Activated CD8-positive, alpha-beta T cell treated with anti-CD3 and anti-CD28 coated beads for 36 hours (primary cell): Measurements from ENCODE around the gene ADGRV1. TPM values are rescaled to one million over a fixed set of nuclear protein-coding genes. Genes with fewer than 3 reads are reported as not detected.

Experiments
- ATAC-seq: fragments of 200-7000 bp; cut with Tn5 transposase; one replicate; pipeline ENCODE4 v1.10.0; 2021; ENCODE audit warnings: mild to moderate bottlenecking, moderate library complexity
- CTCF ChIA-PET: fragments of 350-600 bp; sonication (Branson Sonifier 250); formaldehyde crosslinking; loops from one replicate; lab custom pipeline; 2021; ENCODE audit warnings: antibody characterized with exemption; lab: Charles Lee
- POLR2A ChIA-PET: fragments of 350-600 bp; sonication (Branson Sonifier 250); formaldehyde crosslinking; loops from one replicate; lab custom pipeline; 2021; ENCODE audit warnings: antibody characterized with exemption; lab: Charles Lee
- DNase-seq: peaks from one replicate; pipeline ENCODE4 v3.0.0-alpha.2; 2020
- H3K27ac Mint-ChIP-seq: one replicate; pipeline ENCODE4 v1.8.0; 2021; ENCODE audit warnings: mild to moderate bottlenecking, mixed read lengths
- H3K27me3 Mint-ChIP-seq: one replicate; pipeline ENCODE4 v1.8.0; 2021; ENCODE audit warnings: mixed read lengths
- H3K36me3 Mint-ChIP-seq: one replicate; pipeline ENCODE4 v1.8.0; 2021; ENCODE audit warnings: low read depth, mixed read lengths
- H3K4me1 Mint-ChIP-seq: one replicate; pipeline ENCODE4 v1.8.0; 2021; ENCODE audit warnings: low read depth, mixed read lengths
- H3K4me3 Mint-ChIP-seq: one replicate; pipeline ENCODE4 v1.8.0; 2021; ENCODE audit warnings: mild to moderate bottlenecking, moderate library complexity, mixed read lengths
- H3K9me3 Mint-ChIP-seq: one replicate; pipeline ENCODE4 v1.8.0; 2021; ENCODE audit warnings: mixed read lengths
- intact Hi-C: fragments of 100-400 bp; cut with micrococcal nuclease; formaldehyde crosslinking; loops from one replicate; pipeline ENCODE4 v1.10.0; 2022
- total RNA-seq, 2 experiments: library from RNA; stranded (reverse); gene quantifications; one replicate each; pipeline ENCODE4 v1.2.3, GENCODE V29; 2021
- TF ChIP-seq, protein P1 (sequence below): fragments of 200-600 bp; IDR thresholded peaks from one replicate; pipeline ENCODE4 v1.8.0; 2022; ENCODE audit warnings: antibody characterized with exemption, mild to moderate bottlenecking

ADGRV1 gene
- total RNA-seq, 2 experiments from 2014 or later = 0.18 TPM; not detected in 1

DNA sequence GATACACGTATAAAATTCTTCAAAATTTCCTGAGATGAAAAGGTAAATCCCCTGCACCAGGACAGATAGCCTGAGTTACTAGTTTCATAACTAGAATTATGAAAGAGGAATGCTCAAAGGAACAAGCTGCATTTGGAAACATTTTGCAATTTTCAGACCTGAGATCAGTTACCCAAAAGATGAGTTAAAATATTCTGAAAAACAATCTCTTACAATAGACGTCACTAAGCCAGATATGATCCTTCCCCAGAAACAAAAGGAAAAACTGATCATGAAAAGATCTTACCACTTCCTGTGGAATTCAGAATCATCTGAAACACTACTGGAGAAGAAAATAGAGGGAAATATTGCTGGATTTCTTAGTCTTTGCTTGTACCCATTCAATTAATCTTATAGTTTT is 619.9 kb downstream of the ADGRV1 start:
- ChIA-PET POLR2A (interaction anchor here (0.6 kb wide), 1 partner anchor 58 kb away, joined by 3 read pairs; no protein-coding TSS in a partner anchor), CTCF (interaction anchor here (1.8 kb wide), 1 partner anchor 246 kb away, joined by 4 read pairs; no protein-coding TSS in a partner anchor)
- no peaks in the 10 kb centered on the region for H3K27me3 Mint-ChIP-seq
- ATAC-seq = no peak
- H3K27ac Mint-ChIP-seq = no peak overlapping the region
- TF ChIP-seq, protein P1, sequence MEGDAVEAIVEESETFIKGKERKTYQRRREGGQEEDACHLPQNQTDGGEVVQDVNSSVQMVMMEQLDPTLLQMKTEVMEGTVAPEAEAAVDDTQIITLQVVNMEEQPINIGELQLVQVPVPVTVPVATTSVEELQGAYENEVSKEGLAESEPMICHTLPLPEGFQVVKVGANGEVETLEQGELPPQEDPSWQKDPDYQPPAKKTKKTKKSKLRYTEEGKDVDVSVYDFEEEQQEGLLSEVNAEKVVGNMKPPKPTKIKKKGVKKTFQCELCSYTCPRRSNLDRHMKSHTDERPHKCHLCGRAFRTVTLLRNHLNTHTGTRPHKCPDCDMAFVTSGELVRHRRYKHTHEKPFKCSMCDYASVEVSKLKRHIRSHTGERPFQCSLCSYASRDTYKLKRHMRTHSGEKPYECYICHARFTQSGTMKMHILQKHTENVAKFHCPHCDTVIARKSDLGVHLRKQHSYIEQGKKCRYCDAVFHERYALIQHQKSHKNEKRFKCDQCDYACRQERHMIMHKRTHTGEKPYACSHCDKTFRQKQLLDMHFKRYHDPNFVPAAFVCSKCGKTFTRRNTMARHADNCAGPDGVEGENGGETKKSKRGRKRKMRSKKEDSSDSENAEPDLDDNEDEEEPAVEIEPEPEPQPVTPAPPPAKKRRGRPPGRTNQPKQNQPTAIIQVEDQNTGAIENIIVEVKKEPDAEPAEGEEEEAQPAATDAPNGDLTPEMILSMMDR = no peak
- peaks cover 17% of the 10 kb centered on the region for H3K4me1 Mint-ChIP-seq
- DNase-seq = no peak
- no peaks in the 10 kb centered on the region for H3K36me3 Mint-ChIP-seq
- no peak overlapping the region for H3K4me3 Mint-ChIP-seq
- no peaks in the 10 kb centered on the region for H3K9me3 Mint-ChIP-seq
- intact Hi-C loops = no loop called here

DNA sequence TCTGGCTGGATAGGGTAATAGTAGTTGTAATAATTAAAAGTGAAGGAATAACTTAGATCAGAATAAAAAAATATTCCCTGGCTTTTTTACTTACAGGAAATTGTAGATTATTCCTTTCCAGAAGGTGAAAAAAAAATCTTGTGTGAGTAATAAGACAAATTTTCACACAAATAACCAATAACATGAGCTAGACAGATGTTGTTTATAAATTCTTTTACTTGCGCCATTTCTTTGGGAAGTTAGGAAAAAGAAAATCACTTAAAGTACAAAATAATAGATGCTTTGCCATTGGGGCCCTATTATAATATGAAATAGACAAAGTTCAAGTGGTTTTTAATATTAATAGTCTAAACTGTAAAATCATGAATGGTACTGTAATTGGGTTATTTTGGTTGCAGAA is 620.4 kb downstream of the ADGRV1 start:
- TF ChIP-seq, protein P1 = no peak
- intact Hi-C loops = no loop called here
- no peak for ATAC-seq
- Mint-ChIP-seq H3K27me3 (peaks cover 4% of the 10 kb centered on the region), H3K27ac (no peak overlapping the region), H3K9me3 (no peaks in the 10 kb centered on the region), H3K4me1 (peaks cover 22% of the 10 kb centered on the region), H3K36me3 (no peaks in the 10 kb centered on the region), H3K4me3 (no peak overlapping the region)
- ChIA-PET POLR2A (no interaction called here), CTCF (interaction anchor here (1.8 kb wide), 1 partner anchor 247 kb away, joined by 4 read pairs; no protein-coding TSS in a partner anchor)
- DNase-seq = no peak

DNA sequence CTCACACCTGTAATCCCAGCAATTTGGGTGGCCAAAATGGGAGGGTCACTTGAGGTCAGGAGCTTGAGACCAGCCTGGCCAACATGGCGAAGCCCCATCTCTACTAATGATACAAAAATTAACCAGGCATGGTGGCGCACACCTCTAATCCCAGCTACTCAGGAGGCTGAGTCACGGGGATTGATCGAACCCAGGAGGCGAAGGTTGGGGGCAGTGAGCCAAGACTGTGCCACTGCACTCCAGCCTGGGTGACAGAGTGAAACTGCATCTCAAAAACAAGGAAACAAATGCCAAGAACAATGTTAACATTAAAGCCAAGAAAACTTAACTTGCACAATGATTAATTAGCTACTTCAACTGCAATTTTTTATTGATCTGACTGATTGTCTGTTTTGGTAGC is 621.9 kb downstream of the ADGRV1 start:
- CTCF ChIA-PET = no interaction called here

DNA sequence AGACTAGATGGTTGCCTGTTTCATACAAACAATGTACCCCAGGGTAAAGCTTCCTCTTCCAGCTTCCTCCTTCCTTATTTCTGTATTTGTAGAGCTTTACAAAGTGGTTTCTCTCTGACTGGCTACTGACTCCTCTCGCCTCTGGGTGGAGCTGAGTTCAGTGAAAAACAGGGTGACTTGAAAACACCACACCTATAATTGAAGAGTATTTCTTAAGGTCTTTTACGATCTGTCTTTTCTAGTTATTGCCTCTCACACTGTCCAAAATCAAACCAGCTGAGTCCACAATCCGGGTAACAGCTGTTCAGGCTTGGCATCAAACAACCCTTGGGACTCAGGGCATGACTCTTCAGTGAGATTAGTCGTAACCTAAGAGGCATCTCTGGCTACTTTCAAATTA is 624.2 kb downstream of the ADGRV1 start:
- DNase-seq (no peak), ATAC-seq (no peak)
- H3K9me3 Mint-ChIP-seq = no peaks in the 10 kb centered on the region
- POLR2A ChIA-PET = interaction anchor here (0.9 kb wide), 1 partner anchor 28 kb away, joined by 5 read pairs; no protein-coding TSS in a partner anchor
- TF ChIP-seq, protein P1 = no peak
- H3K4me3 Mint-ChIP-seq = no peak overlapping the region
- H3K27me3 Mint-ChIP-seq = peaks cover 11% of the 10 kb centered on the region
- CTCF ChIA-PET = interaction anchor here (0.6 to 2.9 kb wide), 8 partner anchors 41 to 317 kb away, joined by 3 to 17 read pairs (median 3); no protein-coding TSS in a partner anchor
- H3K27ac Mint-ChIP-seq = no peak overlapping the region
- H3K36me3 Mint-ChIP-seq = no peaks in the 10 kb centered on the region
- intact Hi-C loops = no loop called here
- H3K4me1 Mint-ChIP-seq = peaks cover 15% of the 10 kb centered on the region

More for the DNA sequence above, 621.9 kb downstream of the ADGRV1 start:
- H3K4me3 Mint-ChIP-seq = no peak overlapping the region
- TF ChIP-seq, protein P1 = no peak
- H3K27ac Mint-ChIP-seq = no peak overlapping the region
- no peaks in the 10 kb centered on the region for H3K36me3 Mint-ChIP-seq
- POLR2A ChIA-PET = interaction anchor here (0.6 kb wide), 1 partner anchor 238 kb away, joined by 4 read pairs; no protein-coding TSS in a partner anchor
- no peak for ATAC-seq
- intact Hi-C loops = no loop called here
- peaks cover 5% of the 10 kb centered on the region for H3K27me3 Mint-ChIP-seq
- DNase-seq = no peak
- H3K4me1 Mint-ChIP-seq = peaks cover 22% of the 10 kb centered on the region
- no peaks in the 10 kb centered on the region for H3K9me3 Mint-ChIP-seq

DNA sequence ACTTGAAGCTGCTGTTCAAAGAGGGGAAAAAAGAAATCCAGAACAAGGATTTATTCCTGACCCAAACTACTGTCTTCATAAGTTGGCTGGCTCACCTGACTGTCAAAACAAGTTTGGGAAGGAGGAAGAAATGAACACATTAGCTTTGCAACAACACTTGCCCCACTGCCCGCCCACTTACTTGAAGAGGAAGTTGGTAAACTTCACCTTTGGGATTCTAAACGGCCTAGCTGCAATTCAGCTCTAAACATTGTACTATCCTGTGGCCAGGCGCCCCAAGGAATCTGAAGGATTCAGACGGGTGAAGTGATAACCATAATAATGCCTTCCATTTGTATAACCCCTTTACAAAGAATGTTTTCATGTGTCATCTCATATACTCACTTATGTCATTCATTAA is 625.1 kb downstream of the ADGRV1 start:
- intact Hi-C loops = no loop called here
- no peak for ATAC-seq
- TF ChIP-seq, protein P1 = no peak
- Mint-ChIP-seq H3K27me3 (peaks cover 11% of the 10 kb centered on the region), H3K27ac (peak overlapping the region; percentile 13), H3K36me3 (no peaks in the 10 kb centered on the region), H3K9me3 (no peaks in the 10 kb centered on the region), H3K4me3 (no peak overlapping the region), H3K4me1 (peaks cover 10% of the 10 kb centered on the region)
- POLR2A ChIA-PET = interaction anchor here (0.9 kb wide), 1 partner anchor 27 kb away, joined by 5 read pairs; no protein-coding TSS in a partner anchor
- CTCF ChIA-PET = interaction anchor here (0.9 to 2.9 kb wide), 7 partner anchors 11 to 318 kb away, joined by 3 to 17 read pairs (median 4); no protein-coding TSS in a partner anchor
- DNase-seq = no peak
